Progenitor cell of endocrine pancreas (in vitro differentiated cells): ENCODE data around the gene AGMO. TPM values are rescaled to one million over a fixed set of nuclear protein-coding genes. Genes with fewer than 3 reads are reported as not detected.

Experiments
- DNase-seq: peaks from one replicate; pipeline ENCODE4 v3.0.0; 2021; ENCODE audit warnings: low spot score; ENCODE audit not compliant: unreplicated experiment
- H3K27ac Mint-ChIP-seq: 2 replicates; pipeline ENCODE4 v1.8.0; 2021; ENCODE audit warnings: mild to moderate bottlenecking, moderate library complexity, mixed read lengths
- H3K27me3 Mint-ChIP-seq: 2 replicates; pipeline ENCODE4 v1.8.0; 2021; ENCODE audit warnings: mixed read lengths
- H3K36me3 Mint-ChIP-seq: 2 replicates; pipeline ENCODE4 v1.8.0; 2022; ENCODE audit warnings: mixed read lengths; ENCODE audit not compliant: insufficient read depth
- H3K4me1 Mint-ChIP-seq: 2 replicates; pipeline ENCODE4 v1.8.0; 2021; ENCODE audit warnings: low read depth, mixed read lengths
- H3K4me3 Mint-ChIP-seq: 2 replicates; pipeline ENCODE4 v1.8.0; 2021; ENCODE audit warnings: low read depth, mild to moderate bottlenecking, moderate library complexity, mixed read lengths
- H3K9me3 Mint-ChIP-seq: 2 replicates; pipeline ENCODE4 v1.8.0; 2021; ENCODE audit warnings: low read depth, mixed read lengths
- total RNA-seq: library from RNA; stranded (reverse); gene quantifications from 2 replicates; pipeline ENCODE4 v1.2.1, GENCODE V29; 2021
- TF ChIP-seq, protein P1 (sequence below): fragments of 200-600 bp; sonication (generic); IDR thresholded peaks from one replicate; pipeline ENCODE4 v1.5.0; 2021; ENCODE audit warnings: antibody characterized with exemption, mild to moderate bottlenecking; ENCODE audit not compliant: unreplicated experiment

AGMO gene
- total RNA-seq, 1 donor from 2014 or later: 0.19 TPM

DNA sequence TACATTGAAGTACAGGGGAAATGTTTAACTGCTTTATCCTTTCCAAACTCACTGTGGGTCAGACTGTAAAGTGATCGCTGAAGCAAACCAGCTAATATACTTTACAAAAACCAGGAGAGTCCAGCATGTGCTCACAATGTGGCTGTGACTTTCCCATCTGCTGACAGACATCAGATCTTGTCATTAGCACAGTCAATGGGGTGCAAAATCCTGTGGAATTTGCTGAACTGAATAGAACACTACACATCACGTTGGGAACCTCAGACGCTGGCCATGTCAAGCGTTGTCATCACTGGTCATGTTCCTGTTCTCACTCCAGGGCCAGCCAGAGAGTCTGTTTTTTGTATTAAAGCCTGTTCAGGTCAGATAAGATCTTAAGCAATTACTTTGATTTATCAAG, 83.4 kb downstream of the AGMO start:
- no peak overlapping the region for H3K27ac Mint-ChIP-seq
- H3K36me3 Mint-ChIP-seq: peaks cover 1% of the 10 kb centered on the region

DNA sequence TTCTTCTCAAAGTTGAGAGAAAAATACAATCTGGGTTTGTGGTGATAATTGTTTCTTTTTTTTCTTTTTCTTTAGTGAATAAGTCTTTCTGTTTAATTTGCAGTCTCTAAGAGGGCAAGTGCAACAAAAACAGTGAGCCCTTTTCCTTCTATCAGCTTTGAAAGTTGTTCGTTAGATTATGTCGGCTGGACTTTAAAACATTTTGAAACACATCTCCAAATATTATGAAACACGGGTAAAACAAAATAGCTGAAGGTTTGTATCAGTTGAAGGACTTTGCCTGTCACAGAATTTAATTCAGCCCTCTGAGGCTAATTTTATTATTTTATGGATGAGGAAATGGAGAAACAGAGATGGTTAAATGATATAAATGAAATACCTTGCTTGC, 85.3 kb downstream of the AGMO start:
- H3K4me3 Mint-ChIP-seq: no peak overlapping the region
- DNase-seq: no peak
- no peaks in the 10 kb centered on the region for H3K4me1 Mint-ChIP-seq
- peaks cover 15% of the 10 kb centered on the region for H3K9me3 Mint-ChIP-seq
- TF ChIP-seq, protein P1, sequence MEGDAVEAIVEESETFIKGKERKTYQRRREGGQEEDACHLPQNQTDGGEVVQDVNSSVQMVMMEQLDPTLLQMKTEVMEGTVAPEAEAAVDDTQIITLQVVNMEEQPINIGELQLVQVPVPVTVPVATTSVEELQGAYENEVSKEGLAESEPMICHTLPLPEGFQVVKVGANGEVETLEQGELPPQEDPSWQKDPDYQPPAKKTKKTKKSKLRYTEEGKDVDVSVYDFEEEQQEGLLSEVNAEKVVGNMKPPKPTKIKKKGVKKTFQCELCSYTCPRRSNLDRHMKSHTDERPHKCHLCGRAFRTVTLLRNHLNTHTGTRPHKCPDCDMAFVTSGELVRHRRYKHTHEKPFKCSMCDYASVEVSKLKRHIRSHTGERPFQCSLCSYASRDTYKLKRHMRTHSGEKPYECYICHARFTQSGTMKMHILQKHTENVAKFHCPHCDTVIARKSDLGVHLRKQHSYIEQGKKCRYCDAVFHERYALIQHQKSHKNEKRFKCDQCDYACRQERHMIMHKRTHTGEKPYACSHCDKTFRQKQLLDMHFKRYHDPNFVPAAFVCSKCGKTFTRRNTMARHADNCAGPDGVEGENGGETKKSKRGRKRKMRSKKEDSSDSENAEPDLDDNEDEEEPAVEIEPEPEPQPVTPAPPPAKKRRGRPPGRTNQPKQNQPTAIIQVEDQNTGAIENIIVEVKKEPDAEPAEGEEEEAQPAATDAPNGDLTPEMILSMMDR: no peak
- H3K27ac Mint-ChIP-seq: no peak overlapping the region
- H3K36me3 Mint-ChIP-seq: peaks cover 1% of the 10 kb centered on the region
- no peaks in the 10 kb centered on the region for H3K27me3 Mint-ChIP-seq

More for the DNA sequence above, 83.4 kb downstream of the AGMO start:
- no peak for DNase-seq
- TF ChIP-seq, protein P1: no peak
- Mint-ChIP-seq H3K9me3 (peaks cover 14% of the 10 kb centered on the region), H3K27me3 (no peaks in the 10 kb centered on the region), H3K4me1 (no peaks in the 10 kb centered on the region), H3K4me3 (no peak overlapping the region)

DNA sequence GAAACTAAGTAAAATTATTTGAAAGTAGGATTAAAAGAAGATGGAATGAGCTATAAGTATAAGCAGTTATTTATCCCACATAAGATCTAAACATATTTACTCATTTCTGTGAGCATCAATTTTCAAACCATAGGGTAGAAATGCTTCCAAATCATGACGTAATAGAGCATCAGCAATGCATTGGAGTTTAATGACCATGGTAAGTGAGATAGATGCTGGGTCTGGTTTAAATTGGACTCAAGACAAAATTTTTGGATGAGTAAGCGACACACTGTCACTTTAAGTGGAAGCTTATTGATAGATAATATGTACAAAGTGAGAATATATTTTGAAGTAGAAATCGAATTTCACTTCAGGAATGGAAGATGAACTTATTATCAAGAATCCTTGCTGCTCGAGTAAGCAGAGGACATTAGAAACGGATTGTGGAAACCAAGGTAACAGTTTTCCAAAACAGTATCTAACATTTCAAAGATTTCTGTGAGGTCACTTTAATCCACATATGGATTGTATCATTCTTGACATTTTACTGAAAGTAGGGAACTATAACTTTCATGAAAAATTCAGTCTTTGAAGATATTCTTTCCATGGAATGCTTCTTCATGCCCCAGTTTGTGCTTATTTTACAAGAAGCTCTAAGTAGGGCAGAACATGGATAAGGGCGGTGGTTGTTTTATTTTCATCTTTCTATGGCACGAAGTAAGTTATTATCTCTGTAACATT, 85.8 kb downstream of the AGMO start:
- Mint-ChIP-seq H3K4me3 (no peak overlapping the region), H3K4me1 (no peaks in the 10 kb centered on the region), H3K27me3 (no peaks in the 10 kb centered on the region), H3K36me3 (peaks cover 1% of the 10 kb centered on the region), H3K27ac (no peak overlapping the region), H3K9me3 (peaks cover 15% of the 10 kb centered on the region)
- DNase-seq: no peak
- TF ChIP-seq, protein P1: no peak

DNA sequence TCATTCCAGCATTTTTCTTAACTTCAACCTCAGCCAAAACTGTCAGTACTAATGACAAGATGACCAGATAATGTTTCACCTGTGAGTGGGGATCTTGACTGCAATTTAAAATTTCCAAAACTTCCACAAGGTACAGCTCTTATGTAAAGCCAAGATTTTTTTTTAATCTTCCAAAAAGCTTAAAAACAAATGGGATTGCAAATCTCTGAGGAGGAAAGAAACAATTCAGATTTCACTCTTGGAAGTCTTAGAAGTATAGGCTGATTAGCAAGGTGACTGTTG, 90.2 kb downstream of the AGMO start:
- Mint-ChIP-seq H3K27me3 (no peaks in the 10 kb centered on the region), H3K27ac (no peak overlapping the region), H3K36me3 (peaks cover 1% of the 10 kb centered on the region), H3K4me1 (no peaks in the 10 kb centered on the region), H3K9me3 (peaks cover 15% of the 10 kb centered on the region), H3K4me3 (no peak overlapping the region)
- TF ChIP-seq, protein P1: no peak
- DNase-seq: no peak

DNA sequence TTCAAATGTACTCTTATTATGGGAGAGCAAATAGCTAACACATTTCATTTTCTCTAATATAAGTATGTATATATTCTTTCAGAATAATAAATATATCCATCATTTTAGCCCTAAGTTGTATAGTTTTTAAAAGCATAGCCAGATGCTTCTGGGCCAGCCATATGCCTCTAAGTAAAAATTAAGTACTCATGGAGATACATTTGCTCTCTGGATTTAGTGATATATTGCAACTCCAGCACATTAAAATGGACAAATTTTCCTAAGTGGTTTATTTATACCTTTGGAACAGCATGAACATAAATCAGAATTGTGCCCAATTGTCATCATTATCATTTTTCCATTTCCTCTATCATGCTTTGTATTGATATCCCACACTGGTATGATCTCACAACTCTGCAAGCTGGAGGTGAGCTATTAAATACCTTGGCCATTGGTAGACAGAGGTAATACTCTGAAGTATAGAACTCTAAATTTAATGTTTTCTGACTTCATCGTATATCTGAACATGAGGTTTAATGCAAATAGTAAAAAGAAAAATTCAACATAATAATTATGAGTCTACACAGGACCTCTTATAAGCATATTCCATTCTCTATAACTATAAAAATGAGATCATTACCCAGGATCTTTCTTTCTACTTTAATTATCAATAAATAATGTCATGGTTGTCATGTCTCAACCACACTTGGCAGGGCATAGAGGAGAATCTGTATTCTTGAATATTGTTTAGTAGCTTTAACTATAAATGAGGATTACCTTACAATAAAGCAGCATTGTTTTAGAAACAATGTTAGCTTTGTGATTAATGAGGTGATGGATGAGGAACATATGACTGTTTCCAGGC, 90.8 kb downstream of the AGMO start:
- peaks cover 15% of the 10 kb centered on the region for H3K9me3 Mint-ChIP-seq
- H3K4me3 Mint-ChIP-seq: no peak overlapping the region
- TF ChIP-seq, protein P1: no peak
- H3K27ac Mint-ChIP-seq: no peak overlapping the region
- DNase-seq: no peak
- H3K27me3 Mint-ChIP-seq: no peaks in the 10 kb centered on the region
- H3K36me3 Mint-ChIP-seq: peaks cover 1% of the 10 kb centered on the region
- H3K4me1 Mint-ChIP-seq: no peaks in the 10 kb centered on the region
